ENCODE results near the gene GABBR2.

Gene GABBR2

GRCh38 chr9:98241357-98242300, 467.1 kb downstream of the GABBR2 start:
- no peak for DNase-seq

GRCh38 chr9:98240475-98240874, 468.3 kb downstream of the GABBR2 start:
- DNase-seq = no peak
